Measurements from ENCODE around the gene ATG13.

Gene ATG13

DNA sequence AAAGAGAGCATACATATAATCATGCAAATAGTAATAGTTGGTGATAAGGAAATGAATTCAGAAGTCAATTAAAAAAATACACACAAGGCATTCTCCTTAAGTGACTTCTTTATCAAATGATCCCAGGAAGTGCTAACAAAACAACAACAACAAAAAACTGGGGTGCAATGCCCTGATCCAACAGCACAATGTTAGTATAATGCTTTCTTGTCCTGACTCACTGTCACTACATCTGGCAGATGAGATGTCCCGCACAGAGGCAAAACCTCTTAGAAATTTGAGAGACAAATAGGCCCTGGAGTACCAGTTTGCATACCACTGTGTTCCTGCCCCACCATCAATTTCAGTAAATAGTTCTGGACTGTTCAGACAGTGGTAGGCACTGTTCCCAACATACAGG is 12.6 kb upstream of the ATG13 start:
- in situ Hi-C loops (cut with MboI; ENCODE audit: low sequenced_read_pairs): no loop called here

DNA sequence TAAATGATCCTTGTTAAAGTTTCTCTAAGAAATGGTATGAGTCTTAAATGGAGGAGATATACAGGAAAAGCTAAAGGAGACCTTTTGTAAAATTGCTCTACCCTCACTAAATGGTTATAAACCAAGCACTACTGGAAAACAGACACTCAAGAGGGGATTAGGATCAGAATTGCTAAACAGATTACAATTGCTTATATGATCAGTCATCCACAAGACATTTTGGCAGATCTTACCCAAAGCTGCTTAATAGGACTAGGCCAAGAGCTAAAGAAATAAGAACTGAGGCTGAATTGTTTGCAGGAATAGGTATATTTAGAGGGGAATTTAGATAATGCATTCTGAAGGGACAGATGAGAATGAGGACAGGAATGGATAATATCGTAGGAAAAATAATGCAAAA is 9.8 kb upstream of the ATG13 start:
- in situ Hi-C loops (cut with MboI; ENCODE audit: low sequenced_read_pairs): no loop called here

DNA sequence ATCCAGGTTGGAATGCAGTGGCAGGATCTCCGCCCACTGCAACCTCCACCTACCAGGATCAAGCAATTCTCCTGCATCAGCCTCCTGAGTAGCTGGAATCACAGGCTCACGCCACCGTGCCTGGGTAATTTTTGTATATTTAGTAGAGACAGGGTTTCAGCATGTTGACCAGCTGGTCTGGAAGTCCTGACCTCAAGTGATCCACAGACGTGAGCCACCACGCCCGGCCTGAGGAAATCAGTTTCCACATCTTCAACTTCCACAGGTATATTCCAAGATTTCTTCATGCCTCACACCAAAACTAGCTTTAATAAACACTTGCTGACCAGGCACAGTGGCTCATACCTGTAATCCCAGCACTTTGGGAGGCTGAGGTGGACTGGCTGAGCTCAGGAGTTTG is 8.0 kb upstream of the ATG13 start:
- in situ Hi-C loops (cut with MboI; ENCODE audit: low sequenced_read_pairs): no loop called here

DNA sequence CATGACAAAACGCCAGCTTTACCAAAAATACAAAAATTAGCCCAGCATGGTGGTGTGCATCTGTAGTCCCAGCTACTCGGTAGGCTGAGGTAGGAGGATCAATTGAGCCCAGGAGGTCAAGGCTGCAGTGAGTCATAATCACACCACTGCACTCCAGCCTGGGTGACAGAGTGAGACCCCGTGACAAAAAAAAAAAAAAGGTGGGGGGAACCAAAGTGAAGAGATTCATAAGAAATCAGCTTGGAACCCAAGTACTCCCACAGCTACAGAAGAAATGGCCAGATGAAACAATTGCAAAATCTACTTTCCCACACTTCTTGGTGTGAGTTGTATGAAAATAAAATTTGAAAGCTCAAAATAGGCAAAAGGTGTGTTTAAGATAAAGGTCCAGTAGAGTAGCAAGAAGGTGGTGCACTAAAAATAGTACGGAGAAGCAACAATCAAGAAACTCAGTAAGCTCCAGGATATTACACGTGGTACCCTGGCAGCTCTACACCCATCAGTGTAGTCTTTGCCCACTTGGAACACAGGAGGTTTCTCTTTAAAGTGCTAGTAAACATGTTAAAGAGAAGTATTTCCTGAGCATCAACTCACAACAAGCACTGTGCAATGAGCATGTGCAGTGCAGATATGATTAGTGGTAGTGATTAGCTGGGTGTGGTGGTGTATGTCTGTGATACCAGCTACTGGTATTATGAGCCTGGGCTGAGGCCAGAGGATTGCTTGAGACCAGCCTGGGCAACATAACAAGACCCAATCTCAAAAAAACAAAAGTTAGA is 5.6 kb upstream of the ATG13 start:
- in situ Hi-C loops (cut with MboI; ENCODE audit: low sequenced_read_pairs): no loop called here

DNA sequence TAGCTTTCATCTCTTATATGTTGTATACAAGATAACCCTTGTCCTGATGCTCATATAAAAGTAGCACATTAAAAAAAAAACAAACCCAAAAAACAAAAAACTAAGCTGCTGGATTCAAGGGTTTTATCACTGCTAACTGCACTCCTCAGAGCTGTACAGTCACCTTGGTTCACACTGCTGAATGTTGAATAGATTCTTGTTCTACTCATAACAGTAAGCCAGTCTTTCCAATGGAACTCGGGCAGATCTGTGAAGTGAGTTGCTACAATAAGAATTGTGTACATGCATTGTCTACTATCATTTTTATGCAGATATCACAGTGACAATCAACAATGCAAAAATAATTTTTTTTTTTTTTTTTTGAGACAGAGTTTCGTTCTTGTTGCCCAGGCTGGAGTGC is 5.0 kb upstream of the ATG13 start:
- in situ Hi-C loops (cut with MboI; ENCODE audit: low sequenced_read_pairs): no loop called here

DNA sequence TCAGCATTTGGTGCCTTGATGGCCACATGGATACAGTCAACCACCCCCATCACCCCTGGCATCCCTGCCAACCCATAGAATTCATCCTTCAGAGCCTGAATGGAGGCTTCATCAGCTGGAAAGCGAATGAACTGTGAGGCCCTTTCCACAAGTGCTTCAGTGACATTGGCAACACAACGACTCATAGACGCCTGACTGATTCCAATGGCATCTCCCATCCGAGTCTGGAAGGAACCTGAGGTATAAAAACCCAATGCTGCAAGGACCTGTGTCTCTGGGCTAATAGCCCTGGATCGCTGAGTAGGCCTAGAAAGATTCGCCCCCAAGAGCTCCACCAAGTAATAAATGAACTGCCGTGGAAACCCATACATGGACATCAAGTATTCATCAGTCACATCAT is 1.6 kb upstream of the ATG13 start:
- in situ Hi-C loops (cut with MboI; ENCODE audit: low sequenced_read_pairs): no loop called here

DNA sequence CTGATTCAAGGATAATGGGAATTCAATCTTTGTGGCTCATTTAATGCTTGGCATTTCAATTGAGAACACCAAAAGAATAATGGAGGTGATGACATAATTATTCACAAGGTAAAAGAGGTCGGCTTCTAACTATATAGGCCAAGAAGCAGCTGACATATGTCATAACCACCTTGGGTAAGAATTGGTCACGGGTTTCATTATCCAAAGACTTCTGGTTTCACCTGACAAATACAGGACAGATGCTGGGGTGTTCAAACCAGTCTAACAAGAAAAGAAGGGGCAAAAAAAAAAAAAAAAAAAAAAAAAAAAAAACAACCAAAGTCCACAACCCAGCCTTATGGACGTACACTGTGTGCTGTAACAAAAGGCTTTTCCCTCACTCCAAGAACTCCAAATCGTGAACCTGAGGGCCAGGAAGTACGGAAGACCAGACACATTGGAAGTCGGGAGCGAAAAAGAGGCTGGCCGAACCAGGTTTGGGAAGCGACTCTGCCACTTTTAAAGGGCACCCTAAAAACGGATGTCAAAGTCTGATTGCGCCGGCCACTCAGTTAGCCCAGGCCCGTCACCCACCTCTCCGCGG is 711 bp upstream of the ATG13 start:
- in situ Hi-C loops (cut with MboI; ENCODE audit: low sequenced_read_pairs): no loop called here

DNA sequence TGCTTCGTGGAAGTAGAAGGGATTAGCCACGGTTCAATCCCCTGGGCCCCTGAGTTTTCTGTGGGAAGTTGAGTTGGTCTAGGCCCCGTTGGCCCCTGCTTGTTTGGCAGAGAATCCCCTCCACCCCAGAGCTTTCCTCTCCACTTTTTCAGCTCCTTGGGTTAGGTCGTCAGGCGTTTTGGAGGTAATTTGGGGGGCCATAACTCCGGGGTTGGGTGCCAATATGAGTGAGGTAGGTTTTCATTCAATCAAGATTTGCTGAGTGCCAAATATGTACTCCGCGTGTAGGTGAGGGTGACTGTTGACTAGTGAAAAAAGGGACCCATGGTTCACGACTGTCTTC is 590 bp downstream of the ATG13 start:
- in situ Hi-C loops (cut with MboI; ENCODE audit: low sequenced_read_pairs): no loop called here

DNA sequence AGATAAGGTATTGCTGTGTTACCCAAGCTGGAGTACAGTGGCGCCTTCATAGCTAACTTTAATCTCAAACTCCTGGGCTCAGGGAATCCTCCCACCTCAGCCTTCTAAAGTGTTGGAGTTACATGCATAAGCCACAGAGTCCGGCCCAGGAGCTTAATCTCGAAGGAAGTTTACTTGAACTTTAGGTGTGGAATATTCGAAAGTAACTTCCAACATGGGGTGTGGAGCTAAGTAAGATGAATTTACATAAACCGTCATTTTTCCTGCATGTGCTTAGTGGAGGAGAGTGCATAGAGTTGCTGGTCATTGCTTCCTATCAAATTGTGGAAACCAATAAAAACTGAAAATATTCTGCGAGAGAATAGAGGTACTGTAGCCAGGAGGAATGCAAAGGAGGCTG is 1.5 kb downstream of the ATG13 start:
- in situ Hi-C loops (cut with MboI; ENCODE audit: low sequenced_read_pairs): no loop called here

DNA sequence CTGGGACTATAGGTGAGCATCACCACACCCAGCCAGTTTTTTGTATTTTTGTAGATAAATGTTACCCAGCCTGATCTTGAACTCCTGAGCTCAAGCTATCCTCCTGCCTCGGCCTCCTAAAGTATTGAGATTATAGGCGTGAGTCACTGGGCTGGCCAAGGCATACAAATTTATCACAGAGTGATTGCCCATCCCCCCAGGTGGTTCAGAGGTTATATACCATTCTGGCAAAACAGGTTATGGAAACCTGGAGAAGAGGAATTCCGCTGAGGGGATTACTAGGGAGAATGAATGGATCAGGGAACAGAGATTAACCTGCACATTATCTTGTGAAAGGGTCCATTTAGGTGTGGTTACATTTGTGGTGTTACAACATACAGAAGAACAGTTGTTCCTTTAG is 8.1 kb downstream of the ATG13 start:
- in situ Hi-C loops (cut with MboI; ENCODE audit: low sequenced_read_pairs): no loop called here

DNA sequence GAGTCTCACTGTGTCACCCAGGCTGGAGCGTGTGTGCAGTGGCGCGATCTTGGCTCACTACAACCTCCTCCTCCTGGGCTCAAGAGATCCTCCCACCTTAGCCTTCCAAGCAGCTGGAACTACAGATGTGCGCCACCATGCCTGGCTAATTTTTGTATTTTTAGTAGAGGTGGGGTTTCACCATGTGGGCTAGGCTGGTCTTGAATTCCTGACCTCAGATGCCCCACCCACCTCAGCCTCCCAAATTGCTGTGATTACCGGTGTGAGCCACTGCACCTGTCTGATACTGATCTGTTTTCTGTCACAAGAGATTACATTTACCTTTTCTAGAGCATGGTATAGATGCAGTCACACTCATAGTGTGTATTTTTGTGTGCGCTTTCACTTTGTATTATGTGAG is 11.6 kb downstream of the ATG13 start:
- in situ Hi-C loops (cut with MboI; ENCODE audit: low sequenced_read_pairs): no loop called here

DNA sequence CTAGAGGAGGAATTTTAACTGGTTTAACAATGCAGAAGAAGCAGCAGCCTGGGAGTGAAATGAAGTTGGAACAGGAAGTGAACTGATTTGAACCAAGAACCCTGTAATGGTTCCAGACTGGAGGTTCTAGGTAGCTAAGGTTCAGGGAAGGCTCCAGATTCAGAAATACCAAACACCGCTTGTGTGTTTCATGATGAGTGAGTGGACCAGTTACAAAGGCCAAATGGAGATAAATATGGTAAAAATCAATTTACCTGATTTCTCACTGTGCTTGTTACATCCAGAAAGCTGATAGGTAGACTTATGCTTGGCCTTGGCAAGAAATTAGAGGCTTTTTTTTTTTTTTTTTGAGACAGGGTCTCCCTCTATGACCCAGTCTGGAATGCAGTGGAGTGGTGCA is 12.9 kb downstream of the ATG13 start:
- in situ Hi-C loops (cut with MboI; ENCODE audit: low sequenced_read_pairs): no loop called here

DNA sequence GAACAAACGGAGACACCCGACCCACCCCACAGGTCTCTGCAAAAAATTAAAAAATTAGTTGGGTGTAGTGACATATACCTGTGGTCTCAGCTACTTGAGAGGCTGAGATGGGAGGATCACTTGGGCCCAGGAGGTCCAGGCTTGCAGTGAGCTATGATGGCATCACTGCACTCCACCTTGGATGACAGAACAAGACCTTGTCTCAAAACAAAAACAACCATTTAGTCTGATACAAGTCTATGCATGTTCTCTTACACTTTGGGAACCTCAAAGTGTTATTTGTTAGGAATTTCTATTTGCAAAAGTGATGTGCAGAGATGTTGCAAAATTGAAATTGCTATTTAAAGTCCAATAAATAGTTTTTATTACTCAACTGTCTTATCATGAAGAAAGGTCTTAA is 14.3 kb downstream of the ATG13 start:
- in situ Hi-C loops (cut with MboI; ENCODE audit: low sequenced_read_pairs): no loop called here

DNA sequence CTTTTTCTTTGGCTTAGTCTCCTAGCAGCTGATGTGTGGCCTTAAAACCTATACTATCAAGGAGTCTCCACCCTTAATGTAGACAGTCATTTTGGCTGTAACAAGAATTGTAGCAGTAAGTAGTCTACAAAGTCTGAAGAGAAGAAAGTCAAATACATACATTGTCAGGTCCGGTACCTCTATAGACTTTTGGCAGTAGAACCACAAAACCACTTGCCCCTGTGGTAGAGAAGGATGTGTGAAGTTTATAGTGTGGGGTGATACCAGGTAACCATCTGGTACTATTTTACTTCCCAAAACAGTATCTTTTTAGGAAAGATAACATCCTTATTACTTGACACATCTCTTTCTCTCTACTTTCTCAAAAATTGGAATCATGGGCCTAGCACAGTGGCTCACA is 15.1 kb downstream of the ATG13 start:
- in situ Hi-C loops (cut with MboI; ENCODE audit: low sequenced_read_pairs): no loop called here

DNA sequence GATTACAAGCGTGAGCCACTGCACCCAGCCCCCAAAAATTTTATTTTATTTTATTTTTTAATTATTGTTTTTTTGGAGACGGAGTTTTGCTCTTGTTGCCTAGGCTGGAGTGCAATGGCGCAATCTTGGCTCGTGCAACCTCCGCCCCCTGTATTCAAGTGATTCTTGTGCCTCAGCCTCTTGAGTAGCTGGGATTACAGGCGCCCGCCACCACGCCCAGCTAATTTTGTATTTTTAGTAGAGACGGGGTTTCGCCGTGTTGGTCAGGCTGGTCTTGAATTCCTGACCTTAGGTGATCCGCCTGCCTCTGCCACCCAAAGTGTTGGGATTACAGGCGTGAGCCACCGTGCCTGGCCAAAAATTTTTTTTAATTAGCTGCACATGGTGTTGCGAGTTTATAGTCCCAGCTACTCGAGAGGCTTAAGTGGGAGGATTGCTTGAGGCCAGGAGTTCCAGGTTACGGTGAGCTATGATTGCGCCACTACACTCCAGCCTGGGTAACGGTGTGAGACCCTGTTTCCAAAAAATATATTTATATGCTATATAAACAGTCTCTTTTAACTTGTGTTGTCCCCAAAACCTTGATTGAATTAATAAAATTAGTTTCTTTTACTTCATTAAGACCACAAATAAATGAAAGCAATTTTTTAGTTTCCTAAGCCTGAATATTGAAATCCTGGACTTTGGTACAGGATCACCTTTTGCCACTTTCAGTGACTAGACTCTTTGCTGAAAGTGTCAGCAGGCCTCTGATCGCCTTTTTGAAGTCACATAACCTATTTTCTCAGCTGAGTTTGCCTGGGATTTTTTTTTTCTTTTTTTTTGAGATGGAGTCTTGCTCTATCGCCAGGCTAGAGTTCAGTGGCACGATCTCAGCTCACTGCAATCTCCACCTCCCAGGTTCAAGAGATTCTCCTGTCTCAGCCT is 16.2 kb downstream of the ATG13 start:
- in situ Hi-C loops (cut with MboI; ENCODE audit: low sequenced_read_pairs): no loop called here

DNA sequence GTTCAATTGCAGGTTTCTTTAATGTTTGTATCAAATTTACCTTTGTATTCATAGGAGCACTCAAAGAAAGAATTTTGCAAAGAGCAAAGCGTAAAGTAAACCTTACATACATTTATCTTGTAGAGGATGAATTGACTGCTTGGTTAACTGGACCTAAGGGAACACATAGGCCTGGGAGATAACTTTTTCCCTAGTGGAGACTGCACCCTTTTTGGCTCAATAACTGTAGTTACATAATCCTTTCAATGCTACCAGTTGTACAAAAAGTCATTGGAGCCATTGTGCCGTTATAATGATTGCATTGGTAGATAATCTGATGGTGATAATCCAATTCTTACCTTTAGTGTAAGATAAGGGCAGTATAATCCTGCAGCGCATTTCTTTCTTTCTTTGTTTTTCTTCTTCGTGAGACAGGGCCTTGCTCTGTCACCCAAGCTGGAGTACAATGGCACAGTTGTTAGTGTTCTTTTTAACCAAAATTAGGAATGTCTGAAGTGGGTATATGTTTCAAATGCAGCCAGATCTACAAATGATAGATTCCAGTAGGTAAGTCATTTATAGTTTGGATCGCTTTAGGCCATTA is 18.3 kb downstream of the ATG13 start:
- in situ Hi-C loops (cut with MboI; ENCODE audit: low sequenced_read_pairs): no loop called here

DNA sequence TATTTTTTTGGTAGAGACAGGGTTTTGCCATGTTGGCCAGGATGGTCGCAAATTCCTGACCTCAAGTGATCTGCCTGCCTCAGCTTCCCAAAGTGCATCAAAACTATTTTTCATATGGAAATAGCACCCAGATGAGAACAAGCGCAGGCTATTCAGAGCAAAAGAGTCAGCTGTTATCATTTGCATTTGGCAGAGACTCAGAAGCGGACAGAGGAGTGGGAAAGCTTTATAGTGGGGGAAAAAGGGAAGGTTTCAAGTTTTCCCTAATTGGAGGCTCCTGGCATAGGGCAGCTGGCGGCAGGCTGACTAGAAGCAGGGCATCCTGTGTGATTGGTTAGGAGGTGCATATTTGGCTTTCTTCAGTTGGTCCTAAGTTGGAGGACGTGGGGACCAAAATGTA is 20.2 kb downstream of the ATG13 start:
- in situ Hi-C loops (cut with MboI; ENCODE audit: low sequenced_read_pairs): no loop called here

DNA sequence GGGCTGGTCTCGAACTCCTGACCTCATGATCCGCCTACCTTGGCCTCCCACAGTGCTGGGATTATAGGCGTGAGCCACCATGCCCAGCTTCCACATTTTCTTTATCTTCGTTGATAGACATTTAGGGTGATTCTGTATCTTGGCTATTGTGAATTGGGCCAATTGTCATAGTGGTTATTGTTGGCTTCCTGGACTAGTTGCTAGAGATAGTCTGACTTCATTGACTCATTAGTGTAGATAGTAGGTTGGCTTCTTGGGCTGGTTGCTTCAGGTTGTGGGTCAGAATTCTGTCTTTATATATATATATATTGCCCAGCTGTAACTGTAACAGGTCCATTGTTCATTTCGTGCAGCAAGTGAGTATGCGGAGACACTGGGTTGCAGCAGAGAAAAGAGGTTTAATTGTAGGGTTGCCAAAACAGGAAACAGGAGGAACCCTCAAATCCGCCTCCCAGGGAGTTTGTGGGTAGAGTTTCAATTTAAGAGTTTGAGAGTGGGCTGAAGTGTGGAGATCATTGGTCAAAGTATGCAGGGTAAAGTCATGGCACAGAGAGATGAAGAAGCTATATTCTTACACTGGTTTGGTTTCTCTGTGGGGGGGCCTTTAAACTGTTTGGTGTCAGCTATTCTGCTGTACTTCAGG is 22.0 kb downstream of the ATG13 start:
- in situ Hi-C loops (cut with MboI; ENCODE audit: low sequenced_read_pairs): no loop called here

DNA sequence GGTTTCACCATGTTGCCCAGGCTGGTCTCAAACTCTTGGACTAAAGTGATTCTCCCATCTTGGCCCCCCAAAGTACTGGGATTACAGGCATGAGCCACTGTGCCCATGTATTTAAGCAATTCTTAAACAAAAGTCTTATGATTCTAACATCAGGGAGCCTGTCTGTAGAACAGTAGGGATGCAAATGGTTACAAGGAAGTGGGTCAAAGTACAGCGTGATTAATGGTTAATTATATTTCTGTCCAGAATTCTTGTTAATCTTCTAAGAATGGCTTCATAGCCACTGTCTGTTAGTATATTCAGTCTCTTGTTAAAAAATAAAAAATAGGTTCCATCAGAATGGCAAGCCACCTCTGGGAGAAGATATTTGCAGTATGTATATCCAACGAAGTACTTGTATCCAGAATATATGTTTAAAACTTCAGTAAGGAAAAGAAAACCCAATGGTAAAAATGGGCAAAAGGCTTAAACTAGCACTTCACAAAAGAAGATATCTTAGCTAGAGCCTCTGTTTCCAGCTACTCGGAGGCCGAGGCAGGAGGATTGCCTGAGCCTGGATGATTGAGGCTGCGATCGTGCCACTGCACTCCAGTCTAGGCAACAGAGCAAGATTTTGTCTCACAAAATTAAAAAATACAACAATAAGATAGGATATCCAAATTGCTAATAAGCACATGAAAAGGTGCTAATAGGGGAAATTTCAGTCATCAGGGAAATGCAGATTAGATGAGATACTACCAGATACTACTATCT is 22.9 kb downstream of the ATG13 start:
- in situ Hi-C loops (cut with MboI; ENCODE audit: low sequenced_read_pairs): no loop called here

DNA sequence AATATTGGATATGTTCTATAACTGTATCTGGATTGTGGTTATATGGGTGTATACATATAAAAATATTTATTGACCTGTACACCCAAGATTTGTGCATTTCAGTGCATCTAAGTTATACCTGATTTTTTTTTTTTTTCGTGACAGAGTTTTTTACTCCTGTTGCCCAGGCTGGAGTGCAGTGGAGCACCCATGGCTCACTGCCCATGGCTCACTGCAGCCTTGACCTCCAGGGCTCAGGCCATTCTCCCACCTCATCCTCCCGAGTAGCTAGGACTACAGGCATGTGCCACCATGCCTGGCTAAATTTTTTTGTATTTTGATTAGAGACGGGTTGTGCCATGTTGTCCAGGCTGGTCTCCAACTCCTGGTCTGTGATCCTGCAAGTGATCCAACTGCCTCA is 24.3 kb downstream of the ATG13 start:
- in situ Hi-C loops (cut with MboI; ENCODE audit: low sequenced_read_pairs): no loop called here

Measured in hTERT RPE-1 (cell line).